Pulmonary artery endothelial cell (primary cell): ENCODE measurements around the gene CRK. TPM values are rescaled to one million over a fixed set of nuclear protein-coding genes. Genes with fewer than 3 reads are reported as not detected.

Source experiments
- DNase-seq: peaks from one replicate; pipeline ENCODE4 v3.0.0-alpha.2; 2011; ENCODE audit warnings: low read depth, low spot score
- total RNA-seq: library from RNA; depleted of rRNA; stranded (reverse); fragments of >200 nt; gene quantifications from 2 replicates; pipeline ENCODE4 v1.2.3, GENCODE V29; 2014

CRK gene
- 158 and 171 TPM in 2 replicates for total RNA-seq

DNA sequence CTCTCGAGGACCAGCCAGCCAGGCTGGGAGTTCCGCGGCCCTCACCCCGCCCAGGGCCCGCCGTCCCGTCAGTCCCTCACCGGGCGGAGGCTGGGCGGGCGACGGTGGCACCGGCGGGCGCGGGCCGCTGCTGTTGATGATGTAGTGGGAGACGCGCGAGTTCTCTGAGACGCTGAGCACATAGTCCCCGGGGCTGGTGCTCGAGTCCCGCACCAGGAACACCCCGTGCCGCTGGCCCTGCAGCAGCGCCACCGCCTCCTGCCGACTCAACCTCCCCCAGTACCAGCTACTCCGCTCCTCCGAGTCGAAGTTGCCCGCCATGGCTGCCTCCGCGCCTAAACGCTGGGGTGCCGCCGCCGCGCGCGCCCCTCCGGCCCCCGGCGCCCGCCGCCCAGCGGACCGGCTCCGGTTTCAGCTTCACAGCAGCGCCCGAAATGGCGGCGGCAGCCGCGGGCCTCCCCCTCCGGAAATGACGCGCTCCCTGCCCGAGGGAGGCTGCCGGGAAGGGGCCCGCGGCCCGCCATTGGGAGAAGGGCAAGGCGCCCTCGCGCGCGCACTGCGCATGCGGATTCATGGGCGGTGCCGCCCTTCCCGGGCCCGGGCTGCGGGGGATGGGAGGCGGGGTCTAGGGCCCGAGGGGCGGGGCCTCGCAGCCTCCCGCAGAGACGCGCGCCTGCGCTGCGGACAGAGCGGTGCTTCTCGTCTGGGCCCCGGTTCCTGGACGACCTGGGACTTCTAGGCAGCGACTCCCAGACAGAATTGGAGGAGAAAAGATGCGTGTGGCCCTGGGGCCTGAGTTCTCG is at the start of gene CRK:
Gene CRK (minus strand): TSS at position 436 of the 803 bp plus-strand sequence. CDS start 115 bp downstream, at position 321.
- DNase-seq = peak; percentile 73

DNA sequence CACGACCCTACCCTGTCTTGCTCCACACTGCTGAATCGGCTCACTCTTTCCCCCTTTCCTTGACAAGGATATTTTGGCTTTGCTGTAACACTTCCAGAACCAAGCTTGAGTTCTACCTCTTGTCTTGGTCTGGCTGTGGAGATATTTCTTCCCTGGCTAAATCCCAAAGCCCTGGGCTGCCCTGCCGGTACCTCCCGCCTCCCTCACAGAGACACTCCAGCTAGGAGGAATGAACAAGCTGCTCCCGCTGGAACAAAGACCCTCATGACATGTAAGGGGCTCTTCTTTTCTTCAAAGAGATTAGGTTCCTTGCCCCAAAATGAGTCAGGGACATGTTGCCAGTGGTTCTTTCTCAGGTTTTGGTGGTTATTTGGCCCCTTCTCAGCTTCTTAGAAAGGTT is 49.6 kb upstream of the CRK start:
- no peak for DNase-seq

DNA sequence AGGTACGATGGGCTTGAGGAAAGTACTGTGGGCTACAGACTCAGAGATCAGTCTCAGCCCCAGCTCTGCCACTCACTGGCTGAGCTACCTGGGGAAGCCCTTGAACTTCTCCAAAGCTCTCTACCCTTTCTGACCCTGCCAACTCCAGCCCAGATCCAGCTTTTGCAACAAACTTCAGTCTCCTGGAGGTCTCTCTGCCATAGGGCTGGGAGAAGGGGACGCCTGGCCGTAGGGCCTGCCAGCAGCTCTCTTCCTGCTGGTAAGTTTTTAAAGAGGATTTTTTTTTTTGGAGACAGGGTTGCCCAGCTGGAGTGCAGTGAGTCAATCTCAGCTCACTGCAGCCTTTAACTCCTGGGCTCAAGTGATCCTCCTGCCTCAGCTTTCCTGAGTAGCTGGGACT is 48.8 kb upstream of the CRK start:
- DNase-seq = no peak

DNA sequence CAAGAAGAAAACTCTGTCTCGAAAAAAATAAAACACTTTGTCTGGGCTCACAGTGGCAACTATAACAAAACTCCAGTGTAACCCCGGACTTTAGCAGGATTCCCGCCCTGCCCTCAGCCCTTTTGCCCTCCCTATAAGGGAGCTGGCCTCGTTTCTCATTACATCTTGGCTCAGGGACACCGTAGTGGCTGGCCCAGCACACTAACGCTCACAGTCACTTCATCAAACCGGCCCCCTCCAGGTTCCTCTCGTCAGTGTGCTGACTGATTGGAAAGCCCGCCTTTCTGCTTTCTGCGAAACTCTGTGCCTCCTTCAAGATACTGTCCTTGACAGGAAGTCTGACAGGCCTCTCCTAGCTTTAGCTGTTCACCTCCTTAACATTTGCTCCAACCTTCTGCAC is 47.7 kb upstream of the CRK start:
- DNase-seq = no peak

DNA sequence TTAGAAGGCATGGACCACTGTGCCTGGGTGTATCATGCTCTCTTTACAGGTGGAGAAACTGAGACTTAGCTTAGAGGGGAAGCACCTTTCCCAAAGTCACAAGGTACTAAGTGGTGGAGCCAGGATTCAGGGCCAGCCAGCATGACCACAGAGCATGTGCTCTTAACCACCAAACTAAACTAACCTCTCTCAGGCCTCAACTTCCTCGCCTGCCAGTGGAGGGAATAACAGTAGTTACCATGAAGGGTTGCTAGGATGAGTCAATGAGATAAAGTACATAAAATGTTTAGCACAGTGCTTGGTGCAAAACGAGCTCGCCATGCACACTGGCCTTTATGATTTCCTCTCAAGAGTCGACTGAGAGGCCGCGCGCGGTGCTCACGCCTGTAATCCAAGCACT is 42.8 kb upstream of the CRK start:
- DNase-seq = no peak

DNA sequence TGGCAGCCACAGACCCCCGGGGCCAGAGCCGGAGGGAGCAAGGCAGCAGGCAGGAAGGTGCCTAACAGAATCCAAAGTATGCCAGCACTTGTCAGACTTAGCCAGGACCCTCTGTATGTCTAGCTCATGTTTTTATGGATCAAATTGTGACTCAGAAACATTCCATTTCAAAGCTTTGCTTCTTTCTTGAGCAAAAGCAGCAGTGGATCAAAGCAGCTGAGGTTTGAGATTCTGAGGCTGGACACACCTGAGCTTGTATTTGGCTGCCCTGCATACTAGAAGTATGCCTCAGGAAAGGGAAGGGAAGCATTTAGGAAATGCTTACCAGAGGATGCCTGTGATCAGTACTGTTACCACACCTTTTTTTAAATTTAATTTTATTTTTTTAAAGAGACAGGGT is 42.2 kb upstream of the CRK start:
- DNase-seq = no peak

DNA sequence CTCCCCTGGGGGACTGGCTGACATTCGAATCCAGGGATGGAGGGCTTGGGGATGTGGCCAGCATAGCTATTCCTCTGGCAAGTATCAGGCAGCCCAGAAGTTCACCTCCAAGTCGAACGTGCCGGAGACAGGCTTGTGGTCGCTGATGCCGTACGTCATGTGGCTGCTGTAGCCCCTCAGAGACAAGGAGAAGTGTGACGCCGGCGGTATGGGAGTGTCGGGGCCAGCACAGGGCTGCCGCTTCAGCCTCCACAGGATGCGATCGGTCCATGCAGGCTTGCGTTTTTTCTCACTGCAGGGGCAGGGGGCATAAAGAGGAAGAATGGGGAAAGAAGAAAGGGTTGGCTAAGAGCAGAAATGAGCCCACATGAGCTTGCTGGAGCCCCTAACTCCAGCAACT is 41.8 kb upstream of the CRK start:
- no peak for DNase-seq

DNA sequence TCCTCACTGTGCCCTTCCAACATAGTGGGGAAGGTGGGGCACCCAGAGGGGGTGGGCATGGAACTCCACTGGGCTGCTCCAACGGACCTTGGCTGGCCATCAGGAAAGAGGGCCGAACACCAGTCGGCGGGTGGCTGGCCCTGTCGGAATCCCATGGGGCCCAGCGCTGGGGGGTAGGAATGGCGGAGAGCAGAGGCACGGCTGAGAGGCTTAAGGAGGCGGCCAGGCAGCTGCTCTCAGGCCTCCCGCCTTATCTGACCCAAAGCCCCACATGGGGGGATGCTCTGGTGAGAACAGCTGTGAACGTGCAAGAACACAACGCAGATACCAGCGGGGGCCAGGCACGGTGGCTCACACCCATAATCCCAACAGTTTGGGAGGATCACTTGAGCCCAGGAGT is 40.8 kb upstream of the CRK start:
- DNase-seq = no peak

DNA sequence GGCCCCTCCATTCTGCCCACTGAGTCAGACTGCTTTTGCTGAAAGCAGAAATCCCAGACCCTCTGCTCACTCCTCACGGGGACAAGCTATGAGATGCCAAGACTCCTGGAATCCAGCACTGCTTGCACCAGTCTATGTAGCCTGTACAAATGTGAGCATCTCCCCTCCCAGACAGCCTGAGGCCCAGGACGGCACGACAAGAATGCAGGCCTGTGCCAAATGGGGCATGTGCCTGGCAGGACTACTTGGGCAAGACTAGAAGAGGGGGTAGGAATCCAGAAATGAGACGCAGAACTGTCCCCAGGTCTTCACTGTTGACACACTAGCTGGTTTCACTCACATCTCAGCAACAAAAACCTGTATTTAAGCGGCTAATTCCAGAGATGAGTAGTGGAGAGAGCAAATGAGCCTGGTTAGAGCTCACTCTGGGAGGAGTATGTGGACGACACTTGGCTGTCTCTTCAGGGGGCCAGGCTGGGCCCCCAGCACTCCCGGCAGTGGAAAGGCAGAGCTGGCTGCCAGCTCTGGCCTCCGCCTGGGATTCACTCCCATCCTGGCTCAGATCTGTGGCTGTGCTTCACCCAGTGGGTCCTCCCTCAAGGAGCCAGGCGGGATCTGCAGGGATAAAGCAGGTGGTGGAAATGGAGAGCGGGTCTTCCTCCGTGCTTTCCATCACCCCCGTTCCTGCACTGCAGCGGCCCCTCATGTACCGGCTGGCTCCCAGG is 39.4 kb upstream of the CRK start:
- DNase-seq = no peak

DNA sequence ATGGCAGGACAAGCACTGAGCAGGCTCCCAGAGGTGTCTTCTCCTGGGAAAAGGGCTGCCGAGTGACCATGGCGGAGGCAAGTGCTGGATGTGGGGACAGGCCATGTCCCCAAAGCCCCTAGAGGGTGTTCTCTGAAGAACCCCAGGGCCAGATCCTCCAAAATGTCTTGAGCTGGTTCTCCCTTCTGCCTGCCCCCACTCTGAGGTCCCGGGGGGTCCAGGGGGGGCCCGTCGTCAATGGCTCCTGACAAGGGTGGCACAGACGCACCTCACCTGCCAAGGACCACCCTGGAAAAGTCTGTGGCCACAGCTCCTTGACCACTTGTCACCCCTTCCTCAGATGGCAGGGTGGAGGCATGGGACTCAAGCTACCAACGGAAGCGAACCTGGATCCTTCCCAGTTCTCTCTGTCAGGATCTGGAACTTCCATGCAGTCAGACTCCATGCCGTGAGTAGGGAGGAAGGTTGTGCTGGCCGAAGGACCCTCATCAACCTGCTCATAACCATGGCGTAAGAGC is 38.8 kb upstream of the CRK start:
- DNase-seq = no peak

DNA sequence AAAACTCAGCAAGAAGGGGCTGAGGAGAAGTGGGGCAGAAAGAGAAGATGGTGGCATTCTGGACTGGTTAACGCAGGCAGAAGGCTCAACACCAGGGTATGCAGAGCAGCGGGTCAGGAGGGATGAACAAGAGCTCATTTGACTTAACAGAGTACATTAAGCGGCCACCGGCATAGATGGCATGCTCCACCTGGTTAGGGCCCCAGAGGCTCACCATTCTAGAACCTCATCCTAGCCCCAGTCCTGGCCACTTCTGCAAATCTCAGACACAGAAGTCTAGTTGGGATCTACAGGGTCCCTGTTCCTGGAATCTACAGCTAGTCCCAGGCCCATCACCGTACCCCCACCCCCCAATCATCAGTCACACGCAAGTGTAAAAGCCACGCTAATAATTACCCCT is 38.2 kb upstream of the CRK start:
- DNase-seq = no peak

DNA sequence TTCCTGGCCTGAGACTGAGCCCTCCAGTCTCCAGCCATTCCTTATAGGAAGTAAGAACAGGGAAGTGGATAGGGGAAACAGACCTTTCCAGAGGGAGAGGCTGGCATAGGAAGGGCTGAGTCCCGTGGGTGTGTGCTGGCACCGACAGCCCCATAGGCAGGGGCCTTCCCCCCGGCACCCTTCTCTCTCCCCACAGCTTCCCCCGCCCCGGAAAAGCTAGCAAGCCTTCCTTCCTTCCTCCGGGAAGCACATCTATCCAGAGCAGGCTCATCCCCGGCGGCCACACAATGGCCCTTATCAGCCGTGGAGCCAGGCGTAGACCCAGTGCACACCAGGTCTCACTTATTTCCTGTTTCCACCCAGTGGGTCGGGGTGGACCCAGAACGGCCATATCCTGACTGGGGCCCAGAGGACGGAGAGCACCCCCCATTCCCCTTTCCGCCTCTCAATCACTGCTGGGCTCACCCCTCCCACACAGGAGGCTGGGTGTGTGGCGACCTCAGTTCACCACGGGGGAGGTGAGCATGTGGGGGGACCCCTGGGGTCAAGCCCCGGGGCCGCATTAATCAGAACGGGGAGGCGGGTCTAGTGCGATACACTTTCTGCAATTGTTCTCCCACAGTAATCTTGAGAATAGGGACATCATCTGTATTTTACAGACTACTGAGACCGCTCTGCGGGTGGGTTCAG is 37.4 kb upstream of the CRK start:
- DNase-seq = no peak

DNA sequence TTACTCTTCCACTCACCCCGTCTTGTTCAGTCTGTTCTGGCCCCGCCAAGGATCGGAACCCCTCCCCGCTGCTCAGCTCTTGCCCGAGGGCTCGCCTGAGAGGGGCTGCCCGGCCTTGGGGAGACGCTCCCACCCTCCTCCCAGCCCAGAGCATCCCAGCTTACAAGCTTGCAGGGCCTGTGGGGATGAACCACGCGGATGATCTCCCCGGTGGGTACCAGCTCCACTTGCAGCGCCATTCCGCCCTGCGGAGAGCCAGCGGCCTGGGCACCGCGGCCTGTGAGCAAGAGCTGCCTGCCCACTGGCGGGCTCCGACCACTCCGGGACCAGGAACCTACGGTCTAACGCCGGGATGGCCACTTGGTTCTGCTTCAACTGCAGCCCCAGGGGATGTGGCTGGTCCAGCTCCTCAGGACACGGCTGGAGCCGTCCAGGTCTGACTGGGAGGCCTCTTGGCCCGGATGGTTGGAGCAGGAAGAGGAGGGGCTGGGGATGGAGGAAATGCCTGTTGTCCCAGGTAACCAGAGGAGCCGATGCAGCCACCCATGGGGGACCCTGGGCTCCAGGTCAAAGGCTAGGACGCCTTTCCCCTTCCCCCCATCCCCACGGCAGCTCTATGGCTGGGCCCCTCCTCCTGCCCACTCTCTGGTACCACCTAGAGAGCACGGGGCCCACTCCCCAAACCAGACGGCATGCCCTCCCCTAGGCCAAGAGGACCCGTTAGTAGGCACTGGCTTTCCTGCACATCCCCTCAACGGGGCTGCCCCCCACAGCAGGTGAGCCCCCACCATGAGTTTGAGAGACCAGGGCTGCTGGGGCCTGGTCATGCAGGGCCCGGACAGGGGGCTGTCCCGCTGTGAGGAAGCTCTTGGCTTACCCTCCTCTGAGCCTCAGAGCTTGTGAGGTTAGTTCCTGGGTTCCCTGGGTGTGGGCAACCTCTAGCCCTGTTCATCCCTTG is 36.5 kb upstream of the CRK start, which contains the start of gene MYO1C:
Gene MYO1C (minus strand): TSS at position 438 of the 958 bp plus-strand sequence. CDS start 199 bp downstream, at position 239.
- no peak for DNase-seq

DNA sequence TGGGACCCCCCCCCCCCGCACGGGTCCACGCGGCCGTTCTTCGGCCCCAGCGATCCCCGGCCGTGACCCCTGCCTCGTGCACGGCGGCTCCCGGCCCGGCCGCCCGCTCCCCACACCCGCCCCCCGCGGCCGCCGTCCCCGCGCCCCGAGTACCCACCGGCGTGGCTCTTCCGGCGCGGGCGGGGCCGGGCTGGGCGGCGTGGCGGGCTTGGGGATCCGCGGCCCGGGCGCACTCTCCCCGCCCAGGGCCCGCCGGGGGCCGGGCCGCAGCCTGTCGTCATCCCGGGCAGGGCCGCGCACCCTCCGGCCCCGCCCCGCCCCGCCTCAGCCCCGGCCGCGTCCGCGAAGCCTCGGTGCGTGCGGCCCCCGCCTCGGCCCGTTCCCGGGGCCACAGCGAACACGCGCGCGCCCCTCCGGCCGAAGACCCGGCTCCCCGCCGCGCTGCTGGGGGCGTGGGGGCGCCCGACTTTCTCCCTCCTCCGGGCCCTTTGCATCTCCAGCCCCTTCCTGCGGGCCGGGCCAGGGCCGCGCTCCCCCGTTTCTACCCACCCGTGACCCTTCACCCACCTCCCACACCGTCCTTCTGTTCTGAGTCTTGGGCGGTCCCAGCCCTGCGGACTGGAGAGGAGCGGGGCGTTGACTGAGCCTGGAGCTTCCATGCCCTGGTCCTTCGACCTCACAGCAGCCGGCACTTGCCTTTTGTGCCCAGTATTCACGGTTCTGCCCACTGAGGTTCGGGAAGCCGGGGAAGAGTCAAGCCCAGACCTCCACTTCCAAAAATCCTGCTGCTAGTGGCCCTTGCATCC is 35.6 kb upstream of the CRK start:
- no peak for DNase-seq

DNA sequence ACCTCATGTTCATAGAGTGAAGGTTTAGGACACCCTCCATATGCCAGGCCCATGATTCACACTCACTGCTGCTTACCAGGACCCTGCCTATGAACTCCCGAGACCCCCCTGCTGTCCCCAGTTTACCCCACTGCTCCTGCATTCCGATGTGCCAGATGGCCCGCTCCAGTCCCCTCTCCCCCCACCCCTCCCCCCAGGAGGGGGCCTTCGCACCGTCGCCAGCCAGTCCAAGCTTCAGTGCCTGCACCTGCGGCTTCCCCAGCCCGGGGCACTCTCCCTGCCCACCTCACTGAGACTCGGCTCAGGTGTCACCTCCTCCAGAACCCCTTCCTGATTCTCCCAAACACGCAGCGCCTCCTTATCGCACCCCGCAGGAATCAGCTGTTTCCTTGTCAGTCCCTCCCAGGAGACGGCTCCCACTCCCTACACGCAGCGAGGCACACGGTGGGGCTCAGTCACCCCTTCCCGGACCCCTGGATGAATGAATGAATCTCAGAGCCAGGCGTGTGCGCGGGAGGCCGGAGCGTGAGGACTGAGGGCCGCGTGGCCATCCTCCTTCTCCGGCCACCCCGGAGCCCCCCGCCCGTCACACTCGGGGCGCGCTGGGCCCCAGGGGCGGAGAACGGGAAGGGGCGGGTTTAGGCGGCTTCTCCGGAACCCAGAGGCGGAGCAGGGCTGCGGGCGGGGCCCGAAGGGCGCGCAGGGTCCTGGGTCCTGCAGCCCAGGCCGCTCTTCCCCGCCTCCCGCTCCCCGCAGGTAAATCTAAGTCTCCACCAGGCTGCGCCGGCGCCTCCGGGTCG is 34.8 kb upstream of the CRK start:
- DNase-seq = no peak

DNA sequence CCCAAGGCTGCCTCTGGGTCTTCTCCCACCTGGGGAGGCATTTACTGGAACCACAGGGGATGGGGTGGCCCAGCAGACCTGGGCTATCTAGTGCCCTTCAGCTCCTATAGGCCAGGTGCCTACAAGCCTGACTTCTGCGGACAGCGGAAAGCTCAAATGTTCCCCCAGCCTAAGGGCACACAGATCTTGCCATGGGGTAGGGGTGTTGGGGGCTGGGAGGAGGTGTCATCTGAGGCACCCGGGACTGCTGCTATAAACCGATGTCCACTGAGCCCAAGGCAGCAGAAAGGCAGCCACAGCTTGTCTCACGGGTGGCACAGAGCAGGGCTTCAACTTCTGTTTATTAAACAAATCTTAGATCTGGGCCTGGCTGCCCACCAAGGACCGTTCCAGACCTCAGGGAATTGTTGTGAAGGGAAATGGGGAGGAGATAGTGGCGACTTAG is 32.8 kb upstream of the CRK start:
- no peak for DNase-seq

DNA sequence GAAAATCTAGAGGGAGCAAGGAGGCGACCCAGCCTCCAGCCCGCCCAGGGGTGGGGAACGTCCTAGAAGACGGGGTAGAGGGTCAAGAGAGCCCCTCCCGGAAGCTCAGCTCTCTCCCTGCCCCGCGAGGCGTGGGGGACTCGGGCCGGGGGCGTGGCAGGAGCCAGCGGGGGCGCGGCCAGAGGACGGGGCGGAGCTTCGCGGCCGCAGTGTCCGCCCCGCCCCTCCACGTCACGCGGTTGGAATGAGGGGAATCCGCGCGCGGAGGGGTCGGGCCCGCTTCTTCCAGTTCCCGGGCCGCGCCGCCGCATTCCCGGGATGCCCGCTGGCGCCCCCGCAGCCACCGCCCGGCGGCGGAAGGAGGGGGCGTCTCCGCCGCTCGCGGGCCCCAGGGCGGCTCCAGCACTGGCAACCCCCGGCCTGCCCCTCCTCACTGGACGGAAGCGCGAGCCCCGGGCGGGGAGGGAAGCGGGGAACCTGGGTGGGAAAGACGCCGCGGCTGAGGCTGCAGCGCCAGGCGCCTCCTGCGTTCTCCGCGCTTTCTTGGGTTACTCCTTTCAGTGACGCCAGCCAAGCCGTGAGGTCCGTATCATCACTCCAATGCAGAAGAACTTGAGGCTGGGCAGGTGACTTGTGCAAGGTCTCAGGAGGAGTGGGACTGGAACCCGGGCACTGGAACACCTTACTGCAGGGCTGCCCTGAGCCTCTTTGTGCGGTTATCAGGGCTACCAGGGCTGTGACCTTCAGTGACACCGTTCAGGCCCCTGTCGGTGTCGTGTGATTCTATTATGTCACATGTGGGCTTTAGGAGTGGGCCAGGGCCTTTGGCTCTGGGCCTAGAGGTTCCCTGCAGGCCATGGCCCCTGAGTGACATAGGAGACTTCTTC is 32.1 kb upstream of the CRK start:
- DNase-seq = peak; percentile 52
